Urothelium cell line (cell line): ENCODE data around the gene CRISP3.
A peak's percentile ranks its signal among the peaks of the same experiment; 100 is the strongest.

ENCODE experiments used
- DNase-seq: peaks from one replicate; pipeline ENCODE4 v3.0.0; 2011; ENCODE audit warnings: low spot score, mixed read lengths
- FAIRE-seq: peaks from 2 replicates; lab custom pipeline; 2011; peaks lifted over from hg19 to GRCh38; lab: Jason Lieb, UNC

Gene CRISP3

GRCh38 chr6:49693512-49693911, 50.7 kb downstream of the CRISP3 start:
- DNase-seq = no peak
- no peak for FAIRE-seq

DNA sequence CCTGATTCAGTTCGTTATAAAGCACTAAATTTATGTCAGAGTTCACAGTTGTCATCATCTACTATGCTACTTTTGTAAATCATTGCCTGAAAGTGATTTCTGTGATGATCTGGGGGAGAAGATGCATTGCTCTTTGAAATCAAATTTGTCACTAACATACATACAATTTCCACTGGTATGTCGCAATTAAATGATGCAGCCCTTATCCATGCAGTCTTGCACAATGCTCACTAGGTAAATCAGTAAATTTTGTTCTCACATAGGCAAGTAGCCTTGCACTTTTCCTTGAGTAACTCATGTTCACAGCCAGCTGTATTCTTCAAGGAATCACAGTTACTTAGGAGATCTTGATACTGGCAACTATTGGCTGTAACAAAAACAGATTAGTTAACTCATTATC, 51.7 kb downstream of the CRISP3 start:
- FAIRE-seq = peak; percentile 65
- no peak for DNase-seq
